HepG2 (cell line): Measurements from ENCODE around the gene TSC22D3.

Experiments used
- BRCA1 ChIP-seq: sonication (generic); formaldehyde crosslinking; IDR thresholded peaks from 2 replicates; pipeline ENCODE4 v1.4.0; 2020; ENCODE audit warnings: missing genetic modification reagents
- FOXK1 ChIP-seq: sonication (generic); formaldehyde crosslinking; IDR thresholded peaks from 2 replicates; pipeline ENCODE4 v1.4.0; 2020; ENCODE audit warnings: low read depth, missing genetic modification reagents, borderline replicate concordance
- HDAC1 ChIP-seq: sonication (generic); formaldehyde crosslinking; IDR thresholded peaks from 2 replicates; pipeline ENCODE4 v1.5.1; 2020; ENCODE audit warnings: mild to moderate bottlenecking, missing genetic modification reagents
- MAX ChIP-seq: IDR thresholded peaks from 2 replicates; pipeline ENCODE4 v1.6.1; 2012; ENCODE audit warnings: inconsistent platforms
- PRDM15 ChIP-seq: sonication (generic); formaldehyde crosslinking; IDR thresholded peaks from 2 replicates; pipeline ENCODE4 v1.4.0; 2020; ENCODE audit warnings: missing genetic modification reagents
- TCF12 ChIP-seq, 2 experiments: fragments of 450-650 bp in 1 of 2; sonication (generic) in 1 of 2; formaldehyde crosslinking in 1 of 2; IDR thresholded peaks; 2 replicates each; pipeline versions ENCODE4 v1.6.1 to v1.8.0; 2017 to 2022; ENCODE audit warnings: antibody characterized with exemption in 1 of 2, mild to moderate bottlenecking in 1 of 2, missing genetic modification reagents in 1 of 2, moderate library complexity in 1 of 2
- ZIK1 ChIP-seq: sonication (generic); formaldehyde crosslinking; IDR thresholded peaks from 2 replicates; pipeline ENCODE4 v1.5.0; 2020; ENCODE audit warnings: mild to moderate bottlenecking, low read depth, missing genetic modification reagents, borderline replicate concordance
- TF ChIP-seq, protein P1 (sequence below): sonication (generic); formaldehyde crosslinking; IDR thresholded peaks from 2 replicates; pipeline ENCODE4 v1.5.0; 2020; ENCODE audit warnings: mild to moderate bottlenecking, missing genetic modification reagents, moderate library complexity
- TF ChIP-seq, protein P2 (sequence below), 2 experiments: sonication (generic) in 1 of 2; formaldehyde crosslinking in 1 of 2; IDR thresholded peaks; 2 replicates each; pipeline versions ENCODE4 v1.5.1 to v1.6.1; 2011 to 2020; ENCODE audit warnings: borderline replicate concordance in 1 of 2, low read depth in 1 of 2, low read length in 1 of 2, mild to moderate bottlenecking in 1 of 2, missing genetic modification reagents in 1 of 2, moderate library complexity in 1 of 2

- TF ChIP-seq, protein P1, sequence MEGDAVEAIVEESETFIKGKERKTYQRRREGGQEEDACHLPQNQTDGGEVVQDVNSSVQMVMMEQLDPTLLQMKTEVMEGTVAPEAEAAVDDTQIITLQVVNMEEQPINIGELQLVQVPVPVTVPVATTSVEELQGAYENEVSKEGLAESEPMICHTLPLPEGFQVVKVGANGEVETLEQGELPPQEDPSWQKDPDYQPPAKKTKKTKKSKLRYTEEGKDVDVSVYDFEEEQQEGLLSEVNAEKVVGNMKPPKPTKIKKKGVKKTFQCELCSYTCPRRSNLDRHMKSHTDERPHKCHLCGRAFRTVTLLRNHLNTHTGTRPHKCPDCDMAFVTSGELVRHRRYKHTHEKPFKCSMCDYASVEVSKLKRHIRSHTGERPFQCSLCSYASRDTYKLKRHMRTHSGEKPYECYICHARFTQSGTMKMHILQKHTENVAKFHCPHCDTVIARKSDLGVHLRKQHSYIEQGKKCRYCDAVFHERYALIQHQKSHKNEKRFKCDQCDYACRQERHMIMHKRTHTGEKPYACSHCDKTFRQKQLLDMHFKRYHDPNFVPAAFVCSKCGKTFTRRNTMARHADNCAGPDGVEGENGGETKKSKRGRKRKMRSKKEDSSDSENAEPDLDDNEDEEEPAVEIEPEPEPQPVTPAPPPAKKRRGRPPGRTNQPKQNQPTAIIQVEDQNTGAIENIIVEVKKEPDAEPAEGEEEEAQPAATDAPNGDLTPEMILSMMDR (CRISPR knock-in tag) = no peak
- no peak for TF ChIP-seq BRCA1 (CRISPR knock-in tag)
- TF ChIP-seq TCF12 (IDR thresholded peaks at IDR 0.05) = no peak
- TF ChIP-seq TCF12 (CRISPR knock-in tag; IDR thresholded peaks at IDR 0.05) = no peak
- TF ChIP-seq FOXK1 = no peak
- TF ChIP-seq HDAC1 (CRISPR knock-in tag) = no peak
- TF ChIP-seq, protein P2, sequence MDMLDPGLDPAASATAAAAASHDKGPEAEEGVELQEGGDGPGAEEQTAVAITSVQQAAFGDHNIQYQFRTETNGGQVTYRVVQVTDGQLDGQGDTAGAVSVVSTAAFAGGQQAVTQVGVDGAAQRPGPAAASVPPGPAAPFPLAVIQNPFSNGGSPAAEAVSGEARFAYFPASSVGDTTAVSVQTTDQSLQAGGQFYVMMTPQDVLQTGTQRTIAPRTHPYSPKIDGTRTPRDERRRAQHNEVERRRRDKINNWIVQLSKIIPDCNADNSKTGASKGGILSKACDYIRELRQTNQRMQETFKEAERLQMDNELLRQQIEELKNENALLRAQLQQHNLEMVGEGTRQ (IDR thresholded peaks at IDR 0.05; ENCODE audit: low read depth, low read length) = no peak
- TF ChIP-seq, protein P2 (CRISPR knock-in tag; IDR thresholded peaks at IDR 0.05; ENCODE audit: borderline replicate concordance) = no peak
- TF ChIP-seq PRDM15 (CRISPR knock-in tag) = no peak
- TF ChIP-seq MAX = no peak
- no peak for TF ChIP-seq ZIK1 (CRISPR knock-in tag)
Observed at GRCh38 chrX:107752043-107752442, 23.5 kb downstream of the TSC22D3 start.
